Measurements from ENCODE around the gene WDR53. TPM values are rescaled to one million over a fixed set of nuclear protein-coding genes. Genes with fewer than 3 reads are reported as not detected.

Gene WDR53
- total RNA-seq, 1 experiment from 2014 or later: 17.8 TPM

DNA sequence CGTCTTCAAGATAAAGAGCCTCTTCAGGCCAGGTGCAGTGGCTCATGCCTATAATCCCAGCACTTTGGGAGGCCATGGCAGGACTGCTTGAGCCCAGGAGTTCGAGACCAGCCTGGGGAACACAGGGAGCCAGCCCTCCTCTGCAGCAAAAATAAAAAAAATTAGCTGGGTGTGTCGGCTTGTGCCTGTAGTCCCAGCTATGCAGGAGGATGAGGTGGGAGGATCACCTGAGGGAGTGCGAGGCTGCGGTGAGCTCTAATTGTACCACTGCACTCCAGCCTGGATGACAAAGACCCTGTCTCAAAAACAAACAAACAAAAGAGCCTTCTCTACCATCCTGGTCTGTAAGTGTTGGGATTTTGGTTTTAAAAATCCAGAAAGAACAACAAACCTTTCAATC is 11.1 kb downstream of the WDR53 start:
- Histone ChIP-seq H3K27me3 (replicated peaks; ENCODE audit: control insufficient read depth, insufficient read depth, low read length) (no peaks in the 10 kb centered on the region), H3K9me3 (no peaks in the 10 kb centered on the region), H3K4me3 (ENCODE audit: low read depth, low read length) (no peak overlapping the region), H3K36me3 (ENCODE audit: control insufficient read depth, insufficient read depth, low read length) (no peaks in the 10 kb centered on the region), H3K4me1 (no peaks in the 10 kb centered on the region)
- no peak for TF ChIP-seq CTCF (IDR thresholded peaks at IDR 0.05; ENCODE audit: insufficient read depth in 1 of 2, low read depth in 1 of 2, low read length in 1 of 2, severe bottlenecking in 1 of 2, unreplicated experiment in 1 of 2)
- no peaks in the 10 kb centered on the region for H3K27me3 Mint-ChIP-seq (ENCODE audit: insufficient read depth, unreplicated experiment)
- no peak overlapping the region for H3K4me3 Mint-ChIP-seq (ENCODE audit: unreplicated experiment)
- DNase-seq: no peak
- H3K9me3 Mint-ChIP-seq (ENCODE audit: unreplicated experiment): no peaks in the 10 kb centered on the region
- intact Hi-C loops (cut with micrococcal nuclease; ENCODE audit: unreplicated experiment): no loop called here
- no peak overlapping the region for H3K27ac Mint-ChIP-seq (ENCODE audit: unreplicated experiment)
- no peaks in the 10 kb centered on the region for H3K36me3 Mint-ChIP-seq (ENCODE audit: insufficient read depth, unreplicated experiment)
- ChIA-PET CTCF (no interaction called here), POLR2A (no interaction called here)
- no peaks in the 10 kb centered on the region for H3K4me1 Mint-ChIP-seq (ENCODE audit: low read depth, unreplicated experiment)
- BruUV-seq (replicated peaks): no TSS peak

DNA sequence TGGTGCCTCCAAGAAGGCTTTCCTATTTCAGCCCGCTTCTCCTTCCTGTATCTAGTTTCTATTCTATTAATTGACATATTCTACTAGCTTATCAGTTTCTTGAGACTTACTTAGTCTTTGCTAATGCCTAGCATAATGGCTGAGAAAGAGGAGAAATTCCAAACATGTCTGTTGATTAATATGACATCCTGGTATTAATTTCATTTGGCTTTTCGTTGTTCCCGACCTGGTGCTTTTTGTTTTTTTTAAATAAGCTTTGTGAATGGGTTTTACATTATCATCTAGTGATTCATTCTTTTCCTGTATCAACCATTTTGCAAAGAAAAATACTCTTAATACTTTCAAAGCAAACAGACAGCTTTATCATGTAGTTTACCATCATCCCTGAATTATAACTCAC is 13.1 kb downstream of the WDR53 start:
- intact Hi-C loops (cut with micrococcal nuclease; ENCODE audit: unreplicated experiment): no loop called here
- H3K27ac Mint-ChIP-seq (ENCODE audit: unreplicated experiment): no peak overlapping the region
- H3K9me3 Mint-ChIP-seq (ENCODE audit: unreplicated experiment): peaks cover 4% of the 10 kb centered on the region
- Histone ChIP-seq H3K27me3 (replicated peaks; ENCODE audit: control insufficient read depth, insufficient read depth, low read length) (no peaks in the 10 kb centered on the region), H3K4me3 (ENCODE audit: low read depth, low read length) (no peak overlapping the region), H3K36me3 (ENCODE audit: control insufficient read depth, insufficient read depth, low read length) (no peaks in the 10 kb centered on the region), H3K9me3 (0 out of 2 replicates have a peak, but pooled peaks cover under 1% of the 10 kb centered on the region), H3K4me1 (no peaks in the 10 kb centered on the region)
- H3K4me3 Mint-ChIP-seq (ENCODE audit: unreplicated experiment): no peak overlapping the region
- no peak for DNase-seq
- BruUV-seq (replicated peaks): no TSS peak
- ChIA-PET CTCF (no interaction called here), POLR2A (no interaction called here)
- H3K4me1 Mint-ChIP-seq (ENCODE audit: low read depth, unreplicated experiment): no peaks in the 10 kb centered on the region
- no peaks in the 10 kb centered on the region for H3K27me3 Mint-ChIP-seq (ENCODE audit: insufficient read depth, unreplicated experiment)
- no peaks in the 10 kb centered on the region for H3K36me3 Mint-ChIP-seq (ENCODE audit: insufficient read depth, unreplicated experiment)
- TF ChIP-seq CTCF (IDR thresholded peaks at IDR 0.05; ENCODE audit: insufficient read depth in 1 of 2, low read depth in 1 of 2, low read length in 1 of 2, severe bottlenecking in 1 of 2, unreplicated experiment in 1 of 2): no peak

DNA sequence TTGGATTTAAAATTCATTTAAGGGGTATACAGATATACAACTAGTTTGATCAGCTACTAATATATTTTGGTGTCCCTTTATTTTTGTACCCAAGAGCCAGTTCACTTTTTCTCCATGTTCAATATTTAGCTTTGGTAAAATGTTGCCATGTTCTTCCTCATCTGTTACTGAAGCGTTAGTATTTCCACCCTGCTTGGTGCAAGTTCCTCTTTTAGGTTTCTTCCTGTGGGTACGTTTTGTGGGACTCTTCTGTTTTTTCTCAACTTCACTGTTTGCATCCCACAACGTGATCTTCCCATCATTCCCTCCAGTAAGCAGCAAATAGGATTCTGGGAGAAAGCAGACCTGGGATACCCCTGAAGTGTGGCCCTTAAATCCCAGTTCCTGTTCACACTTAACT is 14.1 kb downstream of the WDR53 start:
- H3K27ac Mint-ChIP-seq (ENCODE audit: unreplicated experiment): no peak overlapping the region
- H3K4me1 Mint-ChIP-seq (ENCODE audit: low read depth, unreplicated experiment): no peaks in the 10 kb centered on the region
- Histone ChIP-seq H3K27me3 (replicated peaks; ENCODE audit: control insufficient read depth, insufficient read depth, low read length) (no peaks in the 10 kb centered on the region), H3K4me1 (no peaks in the 10 kb centered on the region), H3K9me3 (peaks cover 10% of the 10 kb centered on the region; the same call in 1 of the 2 replicates), H3K36me3 (ENCODE audit: control insufficient read depth, insufficient read depth, low read length) (no peaks in the 10 kb centered on the region), H3K4me3 (ENCODE audit: low read depth, low read length) (no peak overlapping the region)
- no peak for DNase-seq
- POLR2A ChIA-PET: no interaction called here
- intact Hi-C loops (cut with micrococcal nuclease; ENCODE audit: unreplicated experiment): no loop called here
- peaks cover 11% of the 10 kb centered on the region for H3K9me3 Mint-ChIP-seq (ENCODE audit: unreplicated experiment)
- no TSS peak for BruUV-seq (replicated peaks)
- H3K4me3 Mint-ChIP-seq (ENCODE audit: unreplicated experiment): no peak overlapping the region
- CTCF ChIA-PET: no interaction called here
- H3K36me3 Mint-ChIP-seq (ENCODE audit: insufficient read depth, unreplicated experiment): no peaks in the 10 kb centered on the region
- no peaks in the 10 kb centered on the region for H3K27me3 Mint-ChIP-seq (ENCODE audit: insufficient read depth, unreplicated experiment)
- TF ChIP-seq CTCF (IDR thresholded peaks at IDR 0.05; ENCODE audit: insufficient read depth in 1 of 2, low read depth in 1 of 2, low read length in 1 of 2, severe bottlenecking in 1 of 2, unreplicated experiment in 1 of 2): no peak
